CD4-positive, alpha-beta T cell treated with Interleukin-15 for 1 hour (primary cell): ENCODE data around the gene SH3GL1.

ENCODE experiments used
- DNase-seq: peaks from one replicate; pipeline ENCODE4 v3.0.0-alpha.2; 2020

SH3GL1 gene

DNA sequence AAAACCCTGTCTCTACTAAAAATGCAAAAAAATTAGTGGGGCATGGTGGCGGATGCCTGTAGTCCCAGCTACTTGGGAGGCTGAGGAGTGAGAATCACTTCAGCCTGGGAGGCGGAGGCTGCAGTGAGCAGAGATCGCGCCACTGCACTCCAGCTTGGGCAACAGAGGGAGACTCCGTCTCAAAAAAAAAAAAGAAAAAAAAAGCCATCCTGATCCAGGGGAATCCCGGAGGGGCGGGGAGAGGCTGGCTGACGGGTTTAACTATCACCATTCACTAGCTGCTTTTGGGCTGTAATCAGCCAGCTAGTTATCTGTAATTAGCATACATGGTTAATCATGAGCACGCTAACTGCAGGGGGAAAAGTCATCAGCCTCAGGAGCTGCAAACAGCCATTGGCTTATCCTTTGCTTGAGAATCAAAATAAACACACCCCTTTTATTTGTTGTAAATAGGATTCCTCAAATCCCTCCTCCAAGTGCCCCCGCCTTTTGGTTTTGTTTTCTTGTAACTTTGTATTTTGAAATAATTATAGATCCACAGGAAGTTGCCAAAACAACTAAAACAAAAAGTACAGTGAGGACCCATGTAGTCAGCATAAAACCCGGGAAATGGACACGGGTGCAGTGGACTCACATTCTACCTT is 86.4 kb downstream of the SH3GL1 start:
- DNase-seq: no peak
